Type B pancreatic cell (in vitro differentiated cells): ENCODE results near the gene GHR. TPM values are rescaled to one million over a fixed set of nuclear protein-coding genes. Genes with fewer than 3 reads are reported as not detected.
"Not testable (repeated sequence)": the region's sequence is repeated elsewhere in the genome, so short reads cannot be mapped to it uniquely, and the experiment has no call there.

Experiments used
- DNase-seq: peaks from one replicate; pipeline ENCODE4 v3.0.0; 2021; ENCODE audit warnings: mixed read lengths; ENCODE audit not compliant: unreplicated experiment; ENCODE audit errors: extremely low spot score
- H3K27ac Mint-ChIP-seq: 2 replicates; pipeline ENCODE4 v1.8.0; 2021; ENCODE audit warnings: mild to moderate bottlenecking, mixed read lengths
- H3K27me3 Mint-ChIP-seq: 2 replicates; pipeline ENCODE4 v1.8.0; 2021; ENCODE audit warnings: mixed read lengths
- H3K36me3 Mint-ChIP-seq: 2 replicates; pipeline ENCODE4 v1.8.0; 2021; ENCODE audit warnings: mixed read lengths
- H3K4me1 Mint-ChIP-seq: one replicate; pipeline ENCODE4 v1.8.0; 2021; ENCODE audit warnings: mixed read lengths; ENCODE audit not compliant: unreplicated experiment
- H3K4me3 Mint-ChIP-seq: 2 replicates; pipeline ENCODE4 v1.8.0; 2021; ENCODE audit warnings: mild to moderate bottlenecking, mixed read lengths
- H3K9me3 Mint-ChIP-seq: 2 replicates; pipeline ENCODE4 v1.8.0; 2021; ENCODE audit warnings: mixed read lengths
- total RNA-seq: library from RNA; stranded (reverse); gene quantifications from 2 replicates; pipeline ENCODE4 v1.2.1, GENCODE V29; 2021; ENCODE audit warnings: low replicate concordance
- TF ChIP-seq, protein P1 (sequence below): fragments of 200-600 bp; sonication (generic); conservative IDR thresholded peaks from 2 replicates; pipeline ENCODE4 v1.5.0; 2021; ENCODE audit warnings: antibody characterized with exemption, mild to moderate bottlenecking

Gene GHR
- total RNA-seq, 1 donor from 2014 or later, result 2.6 TPM

- no peak for DNase-seq
- TF ChIP-seq, protein P1, sequence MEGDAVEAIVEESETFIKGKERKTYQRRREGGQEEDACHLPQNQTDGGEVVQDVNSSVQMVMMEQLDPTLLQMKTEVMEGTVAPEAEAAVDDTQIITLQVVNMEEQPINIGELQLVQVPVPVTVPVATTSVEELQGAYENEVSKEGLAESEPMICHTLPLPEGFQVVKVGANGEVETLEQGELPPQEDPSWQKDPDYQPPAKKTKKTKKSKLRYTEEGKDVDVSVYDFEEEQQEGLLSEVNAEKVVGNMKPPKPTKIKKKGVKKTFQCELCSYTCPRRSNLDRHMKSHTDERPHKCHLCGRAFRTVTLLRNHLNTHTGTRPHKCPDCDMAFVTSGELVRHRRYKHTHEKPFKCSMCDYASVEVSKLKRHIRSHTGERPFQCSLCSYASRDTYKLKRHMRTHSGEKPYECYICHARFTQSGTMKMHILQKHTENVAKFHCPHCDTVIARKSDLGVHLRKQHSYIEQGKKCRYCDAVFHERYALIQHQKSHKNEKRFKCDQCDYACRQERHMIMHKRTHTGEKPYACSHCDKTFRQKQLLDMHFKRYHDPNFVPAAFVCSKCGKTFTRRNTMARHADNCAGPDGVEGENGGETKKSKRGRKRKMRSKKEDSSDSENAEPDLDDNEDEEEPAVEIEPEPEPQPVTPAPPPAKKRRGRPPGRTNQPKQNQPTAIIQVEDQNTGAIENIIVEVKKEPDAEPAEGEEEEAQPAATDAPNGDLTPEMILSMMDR, result no peak
- peaks cover 3% of the 10 kb centered on the region for H3K27me3 Mint-ChIP-seq
- no peaks in the 10 kb centered on the region for H3K4me1 Mint-ChIP-seq
- no peaks in the 10 kb centered on the region for H3K36me3 Mint-ChIP-seq
- H3K9me3 Mint-ChIP-seq, result no peaks in the 10 kb centered on the region
- no peak overlapping the region for H3K4me3 Mint-ChIP-seq
- H3K27ac Mint-ChIP-seq, result no peak overlapping the region
Measured at GRCh38 chr5:42718591-42718990, 295.4 kb downstream of the GHR start.

- no peaks in the 10 kb centered on the region for H3K4me1 Mint-ChIP-seq
- H3K9me3 Mint-ChIP-seq, result no peaks in the 10 kb centered on the region
- H3K4me3 Mint-ChIP-seq, result no peak overlapping the region
- DNase-seq, result no peak
- H3K27ac Mint-ChIP-seq, result no peak overlapping the region
- peaks cover 4% of the 10 kb centered on the region for H3K27me3 Mint-ChIP-seq
- TF ChIP-seq, protein P1, result no peak
- H3K36me3 Mint-ChIP-seq, result no peaks in the 10 kb centered on the region
Measured at GRCh38 chr5:42719034-42719433, 295.8 kb downstream of the GHR start.

- Mint-ChIP-seq H3K4me1 (no peaks in the 10 kb centered on the region), H3K4me3 (no peak overlapping the region), H3K9me3 (no peaks in the 10 kb centered on the region), H3K27ac (no peak overlapping the region), H3K36me3 (no peaks in the 10 kb centered on the region), H3K27me3 (peaks cover 6% of the 10 kb centered on the region)
- TF ChIP-seq, protein P1, result no peak
- no peak for DNase-seq
Measured at GRCh38 chr5:42720251-42720650, 297.0 kb downstream of the GHR start.

DNA sequence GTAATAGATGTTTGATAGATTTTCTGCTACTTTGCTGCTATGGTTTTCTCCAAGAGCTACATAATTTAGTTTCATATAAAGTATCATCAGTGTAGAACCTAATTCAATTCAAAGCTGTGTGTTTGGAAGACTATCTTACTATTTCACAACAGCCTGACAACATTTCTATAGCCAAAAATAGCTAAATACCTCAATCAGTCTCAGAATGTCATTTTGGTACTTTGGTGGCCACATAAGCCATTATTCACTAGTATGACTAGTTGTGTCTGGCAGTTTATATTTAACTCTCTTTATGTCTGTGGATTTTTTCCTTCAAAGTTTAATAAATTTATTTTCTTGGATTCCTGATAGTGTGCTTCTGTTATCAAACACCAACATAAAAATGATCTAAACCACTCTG, 298.2 kb downstream of the GHR start:
- H3K9me3 Mint-ChIP-seq, result no peaks in the 10 kb centered on the region
- no peak for DNase-seq
- TF ChIP-seq, protein P1, result no peak
- peaks cover 15% of the 10 kb centered on the region for H3K27me3 Mint-ChIP-seq
- no peak overlapping the region for H3K27ac Mint-ChIP-seq
- H3K4me1 Mint-ChIP-seq, result no peaks in the 10 kb centered on the region
- H3K4me3 Mint-ChIP-seq, result no peak overlapping the region
- H3K36me3 Mint-ChIP-seq, result no peaks in the 10 kb centered on the region

DNA sequence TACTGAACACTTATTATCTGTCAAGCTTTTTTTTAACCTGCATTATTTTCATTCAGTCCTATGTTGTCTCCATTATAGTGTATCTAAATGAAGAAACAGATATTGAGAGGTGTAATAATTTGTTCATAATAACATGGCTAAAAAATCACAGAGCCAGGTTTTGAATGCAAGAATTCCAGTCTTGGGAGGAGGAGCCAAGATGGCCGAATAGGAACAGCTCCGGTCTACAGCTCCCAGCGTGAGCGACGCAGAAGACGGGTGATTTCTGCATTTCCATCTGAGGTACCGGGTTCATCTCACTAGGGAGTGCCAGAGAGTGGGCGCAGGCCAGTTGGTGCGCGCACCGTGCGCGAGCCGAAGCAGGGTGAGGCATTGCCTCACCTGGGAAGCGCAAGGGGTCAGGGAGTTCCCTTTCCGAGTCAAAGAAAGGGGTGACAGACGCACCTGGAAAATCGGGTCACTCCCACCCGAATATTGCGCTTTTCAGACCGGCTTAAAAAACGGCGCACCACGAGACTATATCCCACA, 311.4 kb downstream of the GHR start:
- not testable (repeated sequence) for H3K9me3 Mint-ChIP-seq, H3K27ac Mint-ChIP-seq, H3K4me3 Mint-ChIP-seq, DNase-seq, H3K27me3 Mint-ChIP-seq, H3K36me3 Mint-ChIP-seq, H3K4me1 Mint-ChIP-seq

GRCh38 chr5:42740920-42741319, 317.7 kb downstream of the GHR start:
- no peaks in the 10 kb centered on the region for H3K4me1 Mint-ChIP-seq
- H3K27ac Mint-ChIP-seq, result no peak overlapping the region
- TF ChIP-seq, protein P1, result no peak
- no peaks in the 10 kb centered on the region for H3K27me3 Mint-ChIP-seq
- no peaks in the 10 kb centered on the region for H3K36me3 Mint-ChIP-seq
- H3K9me3 Mint-ChIP-seq, result no peaks in the 10 kb centered on the region
- H3K4me3 Mint-ChIP-seq, result no peak overlapping the region
- no peak for DNase-seq
